Fibroblast of skin of right biceps (primary cell): ENCODE measurements around the gene LCN1.

ENCODE experiments used
- DNase-seq: peaks from one replicate; pipeline ENCODE4 v3.0.0-alpha.2; 2013

LCN1 gene

DNA sequence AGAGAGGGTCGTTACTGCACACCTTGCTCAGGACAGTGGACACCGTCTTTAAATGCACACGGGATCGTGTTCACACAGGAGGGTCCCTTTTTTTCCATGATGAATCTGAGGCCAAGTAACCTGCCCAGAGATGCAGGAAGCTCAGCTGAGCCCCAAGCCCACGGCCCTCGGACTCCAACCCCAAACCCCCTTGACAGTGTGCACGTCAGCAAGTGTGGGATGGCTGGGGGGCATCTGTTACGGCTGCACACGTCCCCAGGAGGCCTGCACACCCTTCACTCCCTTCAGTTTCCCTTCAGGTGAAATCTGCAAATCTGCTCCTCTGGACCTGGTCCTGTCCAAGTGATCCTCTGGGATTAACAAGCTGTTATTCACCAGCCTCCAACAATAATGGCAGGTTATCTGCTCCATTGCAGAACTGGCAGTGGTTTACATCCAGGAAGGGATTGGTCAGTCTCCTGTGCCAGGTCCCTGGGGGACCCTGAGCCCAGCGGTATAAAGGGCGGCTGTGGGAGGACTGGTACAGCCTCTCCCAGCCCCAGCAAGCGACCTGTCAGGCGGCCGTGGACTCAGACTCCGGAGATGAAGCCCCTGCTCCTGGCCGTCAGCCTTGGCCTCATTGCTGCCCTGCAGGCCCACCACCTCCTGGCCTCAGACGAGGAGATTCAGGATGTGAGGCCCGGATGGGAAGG, at the start of gene LCN1:
Gene LCN1, plus strand, starts transcription at position 525 of the 692 bp plus-strand sequence. Its CDS starts 58 bp downstream, at position 583.
- DNase-seq: no peak

DNA sequence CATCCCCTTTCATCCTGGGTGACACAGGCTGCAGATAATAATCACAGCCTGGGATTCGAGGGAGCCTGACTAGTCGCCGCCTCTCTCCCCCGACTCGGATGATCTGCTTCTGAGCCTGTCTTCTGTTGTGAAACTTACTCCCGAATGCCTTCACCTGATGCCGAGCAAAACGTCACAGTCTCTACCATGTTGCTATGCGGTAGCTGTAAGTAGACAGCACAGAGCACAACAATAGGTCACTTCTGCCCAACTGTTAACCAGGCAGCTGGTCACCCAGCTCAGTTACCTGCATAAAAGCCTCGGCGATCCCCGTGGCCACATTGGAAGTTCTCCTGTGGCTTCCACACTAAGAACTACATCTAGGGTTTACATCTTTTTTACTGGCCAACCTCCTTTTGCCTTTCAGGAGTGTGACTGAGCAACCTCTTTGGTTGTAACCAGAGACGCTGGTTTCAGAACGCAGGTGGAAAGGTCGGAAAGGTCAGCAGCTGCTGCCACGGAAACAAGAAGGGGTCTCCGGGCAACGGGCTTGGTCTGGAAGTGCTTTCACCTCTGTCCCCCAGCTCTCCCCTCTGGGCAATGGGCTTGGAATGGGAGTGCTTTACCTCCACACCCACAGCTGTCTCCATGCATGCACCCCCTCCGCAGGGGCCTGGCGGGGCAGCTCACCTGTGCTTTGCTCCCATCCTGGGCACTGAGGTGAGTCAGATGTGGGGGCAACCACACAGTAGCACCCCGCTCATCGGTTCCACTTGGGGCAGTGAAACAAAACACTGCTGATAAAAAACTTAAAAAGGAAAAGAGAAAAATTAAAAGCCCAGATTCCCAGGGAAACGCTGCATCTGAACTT, 49.2 kb upstream of the LCN1 start:
- DNase-seq: no peak

- no peak for DNase-seq
Observed at GRCh38 chr9:135473972-135474543, 47.2 kb upstream of the LCN1 start.

GRCh38 chr9:135474915-135475314, 46.3 kb upstream of the LCN1 start:
- DNase-seq: no peak

GRCh38 chr9:135476561-135477355, 44.5 kb upstream of the LCN1 start:
- DNase-seq: peak; percentile 14

DNA sequence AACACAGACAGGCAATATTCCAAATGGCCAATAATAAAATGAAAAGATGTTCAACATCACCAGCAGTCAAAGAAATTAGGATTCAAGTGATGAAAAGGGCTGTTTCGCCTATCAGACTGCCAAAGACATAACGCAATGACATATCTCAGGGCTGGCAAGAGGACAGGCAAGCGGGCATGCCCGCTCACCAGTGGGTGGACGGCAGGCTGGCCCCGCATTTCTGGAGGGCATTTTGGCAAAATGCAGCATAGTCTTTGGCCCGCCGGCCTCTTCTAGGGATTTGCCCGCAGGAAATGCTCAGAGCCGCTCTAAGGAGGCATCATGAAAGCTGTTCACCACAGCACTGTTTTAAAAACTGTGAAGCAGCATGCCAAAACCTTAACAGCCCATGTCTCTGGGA, 43.0 kb upstream of the LCN1 start:
- DNase-seq: no peak

- no peak for DNase-seq
Observed at GRCh38 chr9:135478829-135479468, 42.3 kb upstream of the LCN1 start.

GRCh38 chr9:135479469-135480052, 41.7 kb upstream of the LCN1 start, which contains the start of gene PPP1R26:
TSS of gene PPP1R26 (plus strand) at chr9:135479782. CDS start at chr9:135484511, 4,729 bp downstream.
- DNase-seq: no peak

- peak; percentile 36 for DNase-seq
Observed at GRCh38 chr9:135480071-135480939, 40.9 kb upstream of the LCN1 start.

DNA sequence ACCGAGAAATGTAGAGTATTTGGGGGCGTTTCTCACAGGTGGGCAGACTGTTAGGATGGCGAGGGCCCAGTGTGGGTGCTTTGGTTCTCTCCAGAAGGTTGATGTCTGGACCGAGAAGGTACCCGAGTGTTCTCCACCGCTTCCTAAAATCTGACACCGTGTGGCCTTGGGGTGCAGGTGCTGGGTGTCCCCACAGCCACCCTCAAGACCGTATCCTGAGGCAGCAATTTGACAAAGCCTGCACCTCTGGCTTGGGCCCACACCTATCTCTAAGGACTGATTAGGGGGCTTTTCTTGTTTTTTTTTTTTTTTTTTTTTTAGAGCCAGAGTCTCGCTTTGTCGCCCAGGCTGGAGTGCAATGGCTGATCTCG, 40.3 kb upstream of the LCN1 start:
- DNase-seq: no peak

DNA sequence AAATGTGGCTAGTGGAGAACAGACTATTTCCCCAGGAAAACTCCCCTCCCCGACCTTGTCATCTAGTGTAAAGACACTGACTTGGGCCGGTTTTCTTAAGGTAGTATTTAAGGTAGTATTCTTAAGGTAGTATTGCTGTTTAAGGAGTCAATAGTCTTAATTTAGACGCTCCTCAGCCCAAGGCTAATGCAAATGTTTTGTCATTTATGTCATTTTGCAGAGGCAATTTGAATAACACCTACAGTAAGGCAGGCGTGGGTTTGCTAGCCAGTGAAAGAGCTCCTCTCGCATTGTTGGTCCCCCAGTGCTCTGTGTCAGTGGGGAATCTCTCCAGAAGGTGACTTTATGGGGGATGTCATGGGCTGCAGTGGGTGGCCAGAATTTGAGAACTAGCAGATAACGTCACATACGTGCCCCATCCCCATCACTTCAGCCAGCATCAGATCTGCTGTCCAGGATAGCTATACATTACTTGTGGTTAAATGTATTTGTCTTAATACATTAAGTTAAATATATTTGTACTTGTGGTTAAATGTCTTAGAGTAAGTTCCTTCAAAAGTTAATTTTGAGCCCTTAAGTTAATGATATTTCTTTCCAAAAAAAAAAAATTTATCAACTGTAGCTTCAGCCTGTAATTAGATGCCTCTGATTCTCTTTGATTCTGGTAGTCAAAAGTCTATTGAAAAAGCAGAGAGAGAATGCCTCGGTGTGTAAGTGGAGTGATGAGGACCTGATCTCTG, 39.1 kb upstream of the LCN1 start:
- no peak for DNase-seq

- DNase-seq: no peak
Observed at GRCh38 chr9:135484460-135485277, 36.6 kb upstream of the LCN1 start.

GRCh38 chr9:135485385-135485784, 35.9 kb upstream of the LCN1 start:
- DNase-seq: no peak

GRCh38 chr9:135485832-135486231, 35.4 kb upstream of the LCN1 start:
- no peak for DNase-seq

GRCh38 chr9:135486267-135487065, 34.8 kb upstream of the LCN1 start:
- DNase-seq: no peak

DNA sequence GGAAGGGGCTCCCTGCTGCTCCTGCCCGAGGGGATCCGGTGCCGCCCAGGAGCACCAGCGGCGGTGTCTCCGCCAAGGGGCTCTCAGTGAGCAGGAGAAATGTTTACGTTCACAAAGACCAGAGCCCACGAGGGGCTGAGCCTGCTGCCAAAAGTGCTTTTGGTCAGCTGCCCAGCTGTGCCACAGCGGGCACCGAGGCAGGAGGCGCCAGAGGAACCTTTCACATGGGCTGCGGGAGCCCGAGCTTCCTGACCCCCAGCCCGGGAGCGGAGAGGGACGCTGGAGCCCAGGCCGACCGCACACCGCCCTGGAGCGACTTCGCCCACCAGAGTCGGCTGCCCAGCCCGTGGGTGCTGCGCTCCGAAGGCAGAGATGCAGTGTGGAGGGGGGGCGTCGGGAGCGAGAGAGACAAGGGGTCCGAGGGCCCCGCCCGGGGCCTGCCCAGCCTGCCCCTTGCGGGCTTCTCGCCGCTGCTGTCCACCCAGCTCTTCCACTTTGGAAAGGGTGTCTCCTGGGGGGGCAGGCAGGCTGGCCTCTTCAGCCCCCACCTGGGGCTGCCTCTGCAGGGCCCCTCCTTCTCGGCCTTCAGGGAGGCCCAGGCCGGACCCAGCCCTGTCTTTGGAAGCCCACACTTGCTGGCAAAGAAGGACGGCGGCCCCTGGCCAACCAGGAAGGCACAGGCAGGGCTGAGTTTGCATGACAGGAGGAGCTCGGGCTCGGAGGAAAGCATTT, 33.8 kb upstream of the LCN1 start:
- no peak for DNase-seq

- no peak for DNase-seq
Observed at GRCh38 chr9:135488013-135488330, 33.3 kb upstream of the LCN1 start.

GRCh38 chr9:135488527-135488926, 32.7 kb upstream of the LCN1 start:
- no peak for DNase-seq
